WTC11 (cell line): ENCODE data around the gene SERTAD2. TPM values are rescaled to one million over a fixed set of nuclear protein-coding genes. Genes with fewer than 3 reads are reported as not detected.

Experiments
- ATAC-seq: fragments of 200-7000 bp; cut with Tn5 transposase; 2 replicates; pipeline ENCODE4 v1.10.0; 2021; ENCODE audit warnings: mild to moderate bottlenecking, moderate library complexity
- CTCF ChIA-PET: fragments of 300-600 bp; sonication (Branson Sonifier 250); formaldehyde crosslinking; loops from one replicate; lab custom pipeline; 2021; ENCODE audit warnings: antibody characterized with exemption; lab: Charles Lee
- POLR2A ChIA-PET: fragments of 350-600 bp; sonication (Branson Sonifier 250); formaldehyde crosslinking; loops from one replicate; lab custom pipeline; 2021; ENCODE audit warnings: antibody characterized with exemption; lab: Charles Lee
- DNase-seq: peaks from one replicate; pipeline ENCODE4 v3.0.0; 2021; ENCODE audit warnings: low spot score
- H3K27ac Mint-ChIP-seq: 2 replicates; pipeline ENCODE4 v1.8.0; 2021; ENCODE audit warnings: mixed read lengths
- H3K27me3 Mint-ChIP-seq: 2 replicates; pipeline ENCODE4 v1.8.0; 2021; ENCODE audit warnings: low read depth, mild to moderate bottlenecking, moderate library complexity, mixed read lengths
- H3K36me3 Mint-ChIP-seq: 2 replicates; pipeline ENCODE4 v1.8.0; 2021; ENCODE audit warnings: mixed read lengths
- H3K4me1 Mint-ChIP-seq: 2 replicates; pipeline ENCODE4 v1.8.0; 2022; ENCODE audit warnings: mixed read lengths
- H3K4me3 Mint-ChIP-seq: 2 replicates; pipeline ENCODE4 v1.8.0; 2021; ENCODE audit warnings: mild to moderate bottlenecking, moderate library complexity, mixed read lengths
- H3K9me3 Mint-ChIP-seq: 2 replicates; pipeline ENCODE4 v1.8.0; 2021; ENCODE audit warnings: mixed read lengths
- CBFB ChIP-seq: sonication (generic); formaldehyde crosslinking; IDR thresholded peaks from 2 replicates; pipeline ENCODE4 v1.8.1; 2022; ENCODE audit warnings: mild to moderate bottlenecking, low read depth, missing genetic modification reagents
- HMGA2 ChIP-seq: fragments of 250-450 bp; sonication (Bioruptor Pico); IDR thresholded peaks from 2 replicates; pipeline ENCODE4 v1.4.0; 2021; ENCODE audit warnings: mild to moderate bottlenecking, moderate library complexity
- IRF2 ChIP-seq: sonication (generic); formaldehyde crosslinking; IDR thresholded peaks from 2 replicates; pipeline ENCODE4 v1.8.0; 2022; ENCODE audit warnings: low read depth, missing genetic modification reagents, borderline replicate concordance
- SP1 ChIP-seq: sonication (generic); formaldehyde crosslinking; conservative IDR thresholded peaks from 2 replicates; pipeline ENCODE4 v1.8.1; 2022; ENCODE audit warnings: missing genetic modification reagents
- TCF7 ChIP-seq: sonication (generic); formaldehyde crosslinking; IDR thresholded peaks from 2 replicates; pipeline ENCODE4 v1.8.0; 2022; ENCODE audit warnings: mild to moderate bottlenecking, low read depth, missing genetic modification reagents, moderate library complexity
- ZBTB21 ChIP-seq: sonication (generic); formaldehyde crosslinking; IDR thresholded peaks from 2 replicates; pipeline ENCODE4 v1.8.1; 2023; ENCODE audit warnings: mild to moderate bottlenecking, missing genetic modification reagents, borderline replicate concordance
- ZNF138 ChIP-seq: sonication (generic); formaldehyde crosslinking; conservative IDR thresholded peaks from 2 replicates; pipeline ENCODE4 v1.8.1; 2022; ENCODE audit warnings: mild to moderate bottlenecking, moderate library complexity, missing genetic modification reagents
- ZNF263 ChIP-seq: sonication (generic); formaldehyde crosslinking; IDR thresholded peaks from 2 replicates; pipeline ENCODE4 v1.8.1; 2022; ENCODE audit warnings: low read depth, mild to moderate bottlenecking, moderate library complexity, missing genetic modification reagents
- ZNF416 ChIP-seq: fragments of 250-450 bp; sonication (Bioruptor Pico); IDR thresholded peaks from 2 replicates; pipeline ENCODE4 v1.9.0; 2021; ENCODE audit warnings: mild to moderate bottlenecking, inconsistent platforms
- total RNA-seq: library from RNA; stranded (reverse); gene quantifications from 3 replicates; pipeline ENCODE4 v1.2.3, GENCODE V29; 2021
- TF ChIP-seq, protein P1 (sequence below): sonication (generic); formaldehyde crosslinking; IDR thresholded peaks from 2 replicates; pipeline ENCODE4 v1.8.1; 2022; ENCODE audit warnings: missing genetic modification reagents, borderline replicate concordance
- TF ChIP-seq, protein P2 (sequence below): fragments of 250-450 bp; sonication (Bioruptor Pico); IDR thresholded peaks from 2 replicates; pipeline ENCODE4 v1.9.0; 2021; ENCODE audit warnings: mild to moderate bottlenecking, borderline replicate concordance
- TF ChIP-seq, protein P3 (sequence below): sonication (generic); formaldehyde crosslinking; IDR thresholded peaks from 2 replicates; pipeline ENCODE4 v1.8.0; 2023; ENCODE audit warnings: mild to moderate bottlenecking, missing genetic modification reagents
- TF ChIP-seq, protein P4 (sequence below): sonication (generic); formaldehyde crosslinking; IDR thresholded peaks from 2 replicates; pipeline ENCODE4 v1.8.1; 2023; ENCODE audit warnings: mild to moderate bottlenecking, missing genetic modification reagents
- TF ChIP-seq, protein P5 (sequence below): sonication (generic); formaldehyde crosslinking; conservative IDR thresholded peaks from 2 replicates; pipeline ENCODE4 v1.8.1; 2022; ENCODE audit warnings: mild to moderate bottlenecking, missing genetic modification reagents
- TF ChIP-seq, protein P6 (sequence below): sonication (generic); formaldehyde crosslinking; IDR thresholded peaks from 2 replicates; pipeline ENCODE4 v1.8.1; 2022; ENCODE audit warnings: mild to moderate bottlenecking, moderate library complexity, missing genetic modification reagents
- TF ChIP-seq, protein P7 (sequence below): sonication (generic); formaldehyde crosslinking; conservative IDR thresholded peaks from 2 replicates; pipeline ENCODE4 v1.8.1; 2023; ENCODE audit warnings: mild to moderate bottlenecking, low read depth, missing genetic modification reagents, moderate library complexity

Gene SERTAD2
- total RNA-seq, 1 experiment from 2014 or later, result 7.9 TPM

DNA sequence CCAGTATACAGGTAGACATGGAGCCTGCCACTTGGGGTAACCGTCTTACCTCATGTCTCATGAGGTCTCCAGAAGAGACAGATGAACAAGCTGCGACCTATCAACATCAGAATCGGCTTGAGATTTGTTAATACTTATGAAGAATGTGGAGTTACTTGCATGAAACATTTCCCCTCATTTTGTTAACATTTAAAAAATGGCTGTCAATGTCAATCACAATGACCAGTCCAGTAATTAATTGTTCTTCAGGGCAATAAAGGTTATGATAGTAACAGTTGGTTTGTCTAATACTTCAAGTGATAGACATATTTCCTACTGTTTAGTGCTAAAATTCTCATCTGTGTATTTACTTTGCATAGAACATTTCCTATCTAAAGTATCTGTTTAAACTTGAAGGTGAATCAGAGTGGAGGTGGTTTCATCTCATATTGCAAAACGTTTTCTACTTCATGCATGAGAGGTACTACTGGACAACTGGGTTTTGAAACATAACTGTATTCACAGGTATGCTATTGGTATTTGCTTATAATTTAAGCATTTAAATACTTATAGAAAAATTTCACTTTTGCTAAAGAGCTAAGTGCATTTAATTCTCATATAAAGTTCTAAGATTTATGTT lies 15.1 kb downstream of the SERTAD2 start:
- ChIA-PET POLR2A (no interaction called here), CTCF (interaction anchor here (0.7 to 2.3 kb wide), 2 partner anchors 13 to 135 kb away, joined by 3 to 7 read pairs; no protein-coding TSS in a partner anchor)
- H3K36me3 Mint-ChIP-seq, result peaks cover 12% of the 10 kb centered on the region
- no peak overlapping the region for H3K4me3 Mint-ChIP-seq
- no peak for TF ChIP-seq ZNF138 (CRISPR knock-in tag)
- TF ChIP-seq TCF7 (CRISPR knock-in tag), result no peak
- TF ChIP-seq ZBTB21 (CRISPR knock-in tag), result no peak
- TF ChIP-seq, protein P1, sequence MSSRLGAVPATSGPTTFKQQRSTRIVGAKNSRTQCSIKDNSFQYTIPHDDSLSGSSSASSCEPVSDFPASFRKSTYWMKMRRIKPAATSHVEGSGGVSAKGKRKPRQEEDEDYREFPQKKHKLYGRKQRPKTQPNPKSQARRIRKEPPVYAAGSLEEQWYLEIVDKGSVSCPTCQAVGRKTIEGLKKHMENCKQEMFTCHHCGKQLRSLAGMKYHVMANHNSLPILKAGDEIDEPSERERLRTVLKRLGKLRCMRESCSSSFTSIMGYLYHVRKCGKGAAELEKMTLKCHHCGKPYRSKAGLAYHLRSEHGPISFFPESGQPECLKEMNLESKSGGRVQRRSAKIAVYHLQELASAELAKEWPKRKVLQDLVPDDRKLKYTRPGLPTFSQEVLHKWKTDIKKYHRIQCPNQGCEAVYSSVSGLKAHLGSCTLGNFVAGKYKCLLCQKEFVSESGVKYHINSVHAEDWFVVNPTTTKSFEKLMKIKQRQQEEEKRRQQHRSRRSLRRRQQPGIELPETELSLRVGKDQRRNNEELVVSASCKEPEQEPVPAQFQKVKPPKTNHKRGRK (CRISPR knock-in tag), result no peak
- TF ChIP-seq, protein P2, sequence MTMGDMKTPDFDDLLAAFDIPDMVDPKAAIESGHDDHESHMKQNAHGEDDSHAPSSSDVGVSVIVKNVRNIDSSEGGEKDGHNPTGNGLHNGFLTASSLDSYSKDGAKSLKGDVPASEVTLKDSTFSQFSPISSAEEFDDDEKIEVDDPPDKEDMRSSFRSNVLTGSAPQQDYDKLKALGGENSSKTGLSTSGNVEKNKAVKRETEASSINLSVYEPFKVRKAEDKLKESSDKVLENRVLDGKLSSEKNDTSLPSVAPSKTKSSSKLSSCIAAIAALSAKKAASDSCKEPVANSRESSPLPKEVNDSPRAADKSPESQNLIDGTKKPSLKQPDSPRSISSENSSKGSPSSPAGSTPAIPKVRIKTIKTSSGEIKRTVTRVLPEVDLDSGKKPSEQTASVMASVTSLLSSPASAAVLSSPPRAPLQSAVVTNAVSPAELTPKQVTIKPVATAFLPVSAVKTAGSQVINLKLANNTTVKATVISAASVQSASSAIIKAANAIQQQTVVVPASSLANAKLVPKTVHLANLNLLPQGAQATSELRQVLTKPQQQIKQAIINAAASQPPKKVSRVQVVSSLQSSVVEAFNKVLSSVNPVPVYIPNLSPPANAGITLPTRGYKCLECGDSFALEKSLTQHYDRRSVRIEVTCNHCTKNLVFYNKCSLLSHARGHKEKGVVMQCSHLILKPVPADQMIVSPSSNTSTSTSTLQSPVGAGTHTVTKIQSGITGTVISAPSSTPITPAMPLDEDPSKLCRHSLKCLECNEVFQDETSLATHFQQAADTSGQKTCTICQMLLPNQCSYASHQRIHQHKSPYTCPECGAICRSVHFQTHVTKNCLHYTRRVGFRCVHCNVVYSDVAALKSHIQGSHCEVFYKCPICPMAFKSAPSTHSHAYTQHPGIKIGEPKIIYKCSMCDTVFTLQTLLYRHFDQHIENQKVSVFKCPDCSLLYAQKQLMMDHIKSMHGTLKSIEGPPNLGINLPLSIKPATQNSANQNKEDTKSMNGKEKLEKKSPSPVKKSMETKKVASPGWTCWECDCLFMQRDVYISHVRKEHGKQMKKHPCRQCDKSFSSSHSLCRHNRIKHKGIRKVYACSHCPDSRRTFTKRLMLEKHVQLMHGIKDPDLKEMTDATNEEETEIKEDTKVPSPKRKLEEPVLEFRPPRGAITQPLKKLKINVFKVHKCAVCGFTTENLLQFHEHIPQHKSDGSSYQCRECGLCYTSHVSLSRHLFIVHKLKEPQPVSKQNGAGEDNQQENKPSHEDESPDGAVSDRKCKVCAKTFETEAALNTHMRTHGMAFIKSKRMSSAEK, result no peak
- no peak for TF ChIP-seq HMGA2 (CRISPR knock-in tag)
- TF ChIP-seq, protein P3, sequence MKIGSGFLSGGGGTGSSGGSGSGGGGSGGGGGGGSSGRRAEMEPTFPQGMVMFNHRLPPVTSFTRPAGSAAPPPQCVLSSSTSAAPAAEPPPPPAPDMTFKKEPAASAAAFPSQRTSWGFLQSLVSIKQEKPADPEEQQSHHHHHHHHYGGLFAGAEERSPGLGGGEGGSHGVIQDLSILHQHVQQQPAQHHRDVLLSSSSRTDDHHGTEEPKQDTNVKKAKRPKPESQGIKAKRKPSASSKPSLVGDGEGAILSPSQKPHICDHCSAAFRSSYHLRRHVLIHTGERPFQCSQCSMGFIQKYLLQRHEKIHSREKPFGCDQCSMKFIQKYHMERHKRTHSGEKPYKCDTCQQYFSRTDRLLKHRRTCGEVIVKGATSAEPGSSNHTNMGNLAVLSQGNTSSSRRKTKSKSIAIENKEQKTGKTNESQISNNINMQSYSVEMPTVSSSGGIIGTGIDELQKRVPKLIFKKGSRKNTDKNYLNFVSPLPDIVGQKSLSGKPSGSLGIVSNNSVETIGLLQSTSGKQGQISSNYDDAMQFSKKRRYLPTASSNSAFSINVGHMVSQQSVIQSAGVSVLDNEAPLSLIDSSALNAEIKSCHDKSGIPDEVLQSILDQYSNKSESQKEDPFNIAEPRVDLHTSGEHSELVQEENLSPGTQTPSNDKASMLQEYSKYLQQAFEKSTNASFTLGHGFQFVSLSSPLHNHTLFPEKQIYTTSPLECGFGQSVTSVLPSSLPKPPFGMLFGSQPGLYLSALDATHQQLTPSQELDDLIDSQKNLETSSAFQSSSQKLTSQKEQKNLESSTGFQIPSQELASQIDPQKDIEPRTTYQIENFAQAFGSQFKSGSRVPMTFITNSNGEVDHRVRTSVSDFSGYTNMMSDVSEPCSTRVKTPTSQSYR (CRISPR knock-in tag), result no peak
- no peak for TF ChIP-seq ZNF263 (CRISPR knock-in tag)
- TF ChIP-seq, protein P4, sequence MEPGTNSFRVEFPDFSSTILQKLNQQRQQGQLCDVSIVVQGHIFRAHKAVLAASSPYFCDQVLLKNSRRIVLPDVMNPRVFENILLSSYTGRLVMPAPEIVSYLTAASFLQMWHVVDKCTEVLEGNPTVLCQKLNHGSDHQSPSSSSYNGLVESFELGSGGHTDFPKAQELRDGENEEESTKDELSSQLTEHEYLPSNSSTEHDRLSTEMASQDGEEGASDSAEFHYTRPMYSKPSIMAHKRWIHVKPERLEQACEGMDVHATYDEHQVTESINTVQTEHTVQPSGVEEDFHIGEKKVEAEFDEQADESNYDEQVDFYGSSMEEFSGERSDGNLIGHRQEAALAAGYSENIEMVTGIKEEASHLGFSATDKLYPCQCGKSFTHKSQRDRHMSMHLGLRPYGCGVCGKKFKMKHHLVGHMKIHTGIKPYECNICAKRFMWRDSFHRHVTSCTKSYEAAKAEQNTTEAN (CRISPR knock-in tag), result no peak
- TF ChIP-seq ZNF416, result no peak
- TF ChIP-seq SP1 (CRISPR knock-in tag), result no peak
- TF ChIP-seq, protein P5, sequence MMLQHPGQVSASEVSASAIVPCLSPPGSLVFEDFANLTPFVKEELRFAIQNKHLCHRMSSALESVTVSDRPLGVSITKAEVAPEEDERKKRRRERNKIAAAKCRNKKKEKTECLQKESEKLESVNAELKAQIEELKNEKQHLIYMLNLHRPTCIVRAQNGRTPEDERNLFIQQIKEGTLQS (CRISPR knock-in tag), result no peak
- no peak for TF ChIP-seq CBFB (CRISPR knock-in tag)
- TF ChIP-seq, protein P6, sequence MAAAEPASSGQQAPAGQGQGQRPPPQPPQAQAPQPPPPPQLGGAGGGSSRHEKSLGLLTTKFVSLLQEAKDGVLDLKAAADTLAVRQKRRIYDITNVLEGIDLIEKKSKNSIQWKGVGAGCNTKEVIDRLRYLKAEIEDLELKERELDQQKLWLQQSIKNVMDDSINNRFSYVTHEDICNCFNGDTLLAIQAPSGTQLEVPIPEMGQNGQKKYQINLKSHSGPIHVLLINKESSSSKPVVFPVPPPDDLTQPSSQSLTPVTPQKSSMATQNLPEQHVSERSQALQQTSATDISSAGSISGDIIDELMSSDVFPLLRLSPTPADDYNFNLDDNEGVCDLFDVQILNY (CRISPR knock-in tag), result no peak
- TF ChIP-seq IRF2 (CRISPR knock-in tag), result no peak
- TF ChIP-seq, protein P7, sequence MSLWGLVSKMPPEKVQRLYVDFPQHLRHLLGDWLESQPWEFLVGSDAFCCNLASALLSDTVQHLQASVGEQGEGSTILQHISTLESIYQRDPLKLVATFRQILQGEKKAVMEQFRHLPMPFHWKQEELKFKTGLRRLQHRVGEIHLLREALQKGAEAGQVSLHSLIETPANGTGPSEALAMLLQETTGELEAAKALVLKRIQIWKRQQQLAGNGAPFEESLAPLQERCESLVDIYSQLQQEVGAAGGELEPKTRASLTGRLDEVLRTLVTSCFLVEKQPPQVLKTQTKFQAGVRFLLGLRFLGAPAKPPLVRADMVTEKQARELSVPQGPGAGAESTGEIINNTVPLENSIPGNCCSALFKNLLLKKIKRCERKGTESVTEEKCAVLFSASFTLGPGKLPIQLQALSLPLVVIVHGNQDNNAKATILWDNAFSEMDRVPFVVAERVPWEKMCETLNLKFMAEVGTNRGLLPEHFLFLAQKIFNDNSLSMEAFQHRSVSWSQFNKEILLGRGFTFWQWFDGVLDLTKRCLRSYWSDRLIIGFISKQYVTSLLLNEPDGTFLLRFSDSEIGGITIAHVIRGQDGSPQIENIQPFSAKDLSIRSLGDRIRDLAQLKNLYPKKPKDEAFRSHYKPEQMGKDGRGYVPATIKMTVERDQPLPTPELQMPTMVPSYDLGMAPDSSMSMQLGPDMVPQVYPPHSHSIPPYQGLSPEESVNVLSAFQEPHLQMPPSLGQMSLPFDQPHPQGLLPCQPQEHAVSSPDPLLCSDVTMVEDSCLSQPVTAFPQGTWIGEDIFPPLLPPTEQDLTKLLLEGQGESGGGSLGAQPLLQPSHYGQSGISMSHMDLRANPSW, result no peak
- no peak for ATAC-seq
- no peak overlapping the region for H3K27ac Mint-ChIP-seq
- DNase-seq, result no peak
- H3K4me1 Mint-ChIP-seq, result peaks cover 77% of the 10 kb centered on the region
- peaks cover 20% of the 10 kb centered on the region for H3K27me3 Mint-ChIP-seq
- no peaks in the 10 kb centered on the region for H3K9me3 Mint-ChIP-seq
